SK-N-MC (cell line): ENCODE data around the gene CIZ1.

Source experiments
- EZH2 ChIP-seq: fragments of 200-600 bp; sonication (generic); IDR thresholded peaks from one replicate; pipeline ENCODE4 v1.6.1; 2017; ENCODE audit warnings: antibody characterized with exemption
- FOXP2 ChIP-seq: optimal IDR thresholded peaks from 2 replicates; pipeline ENCODE3; 2011; ENCODE audit warnings: mild to moderate bottlenecking, moderate library complexity; ENCODE audit not compliant: insufficient read depth; ENCODE audit errors: extremely low read length, control extremely low read depth
- POLR2AphosphoS5 ChIP-seq: IDR thresholded peaks from 2 replicates; pipeline ENCODE4 v1.6.1; 2012; ENCODE audit warnings: mild to moderate bottlenecking, low read depth, low read length, borderline replicate concordance

DNA sequence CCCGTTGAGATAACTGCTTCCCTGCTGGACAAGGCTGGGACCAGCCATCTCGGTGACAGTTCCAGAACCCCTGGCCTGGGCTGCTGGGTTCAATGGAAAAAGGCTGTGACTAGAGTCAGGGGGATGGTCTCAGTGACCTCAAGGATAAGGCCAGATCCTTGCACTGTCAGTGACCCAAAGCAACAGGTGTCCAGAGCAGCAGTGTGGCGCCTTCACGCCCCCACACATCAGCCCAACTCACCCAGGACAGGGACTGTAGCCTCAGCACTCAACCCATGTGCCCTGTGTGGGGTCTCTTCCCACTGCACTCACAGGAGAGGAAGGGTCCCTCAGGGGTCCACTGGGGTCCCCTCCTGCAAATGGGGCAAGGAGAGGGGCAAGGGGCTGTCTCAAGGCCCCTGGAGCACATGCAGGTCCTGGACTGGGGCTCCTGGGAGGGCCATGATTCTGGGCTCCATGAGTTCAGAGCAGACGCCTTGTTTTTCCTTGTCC, 42.8 kb downstream of the CIZ1 start:
- no peak for TF ChIP-seq EZH2
- TF ChIP-seq POLR2AphosphoS5: no peak
- no peak for TF ChIP-seq FOXP2
